Astrocyte of the hippocampus (primary cell): ENCODE results near the gene SOX9.
"Not testable (repeated sequence)": the region's sequence is repeated elsewhere in the genome, so short reads cannot be mapped to it uniquely, and the experiment has no call there.

Experiments used
- DNase-seq: peaks from one replicate; pipeline ENCODE4 v3.0.0; 2011; ENCODE audit warnings: low read depth, low spot score

SOX9 gene

DNA sequence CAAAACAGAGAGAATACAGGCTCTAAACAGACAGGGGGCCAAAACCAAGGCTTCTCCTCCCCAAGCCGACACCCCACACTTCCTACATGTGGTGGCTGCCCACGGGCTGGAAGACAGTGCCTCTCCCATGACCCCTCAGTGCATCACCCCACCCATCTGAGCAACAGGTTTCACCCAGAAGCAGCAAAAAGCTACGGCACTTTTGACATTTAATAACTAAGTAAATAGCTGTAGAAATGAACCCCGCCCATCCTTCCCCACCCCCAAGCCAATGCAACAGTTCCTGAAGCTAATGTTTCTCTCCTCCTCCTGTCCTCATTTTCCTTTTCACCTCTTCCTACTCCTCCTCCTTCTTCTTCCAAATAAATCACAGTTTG is 9.9 kb upstream of the SOX9 start:
- no peak for DNase-seq

DNA sequence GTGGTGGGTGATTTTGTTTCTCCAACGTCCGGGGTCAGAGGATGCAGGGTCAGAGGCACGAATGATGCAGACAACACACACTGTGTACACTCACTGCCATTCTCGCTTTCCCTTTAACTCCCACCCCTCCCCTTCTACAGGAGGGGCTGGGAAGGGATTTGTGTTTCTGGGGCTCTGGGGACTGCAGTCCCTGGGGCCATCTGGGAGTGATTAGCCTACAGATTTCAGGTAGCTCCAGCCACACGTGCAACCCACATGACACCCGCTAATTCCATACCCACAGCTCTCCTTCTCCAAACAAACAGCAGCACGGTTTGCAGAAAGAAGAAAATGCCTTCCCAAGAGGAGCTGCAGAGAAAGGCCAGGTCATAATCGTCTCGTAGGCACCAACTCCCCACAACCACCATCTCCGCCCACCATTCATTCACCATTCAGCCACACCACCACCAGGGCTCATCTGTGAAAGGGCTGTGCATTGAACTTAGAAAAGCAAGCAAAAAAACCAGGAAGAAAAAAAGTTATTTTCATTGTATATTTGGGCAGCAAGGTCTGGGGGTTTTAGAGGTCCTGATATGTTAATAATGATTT is 9.4 kb upstream of the SOX9 start:
- DNase-seq = no peak

DNA sequence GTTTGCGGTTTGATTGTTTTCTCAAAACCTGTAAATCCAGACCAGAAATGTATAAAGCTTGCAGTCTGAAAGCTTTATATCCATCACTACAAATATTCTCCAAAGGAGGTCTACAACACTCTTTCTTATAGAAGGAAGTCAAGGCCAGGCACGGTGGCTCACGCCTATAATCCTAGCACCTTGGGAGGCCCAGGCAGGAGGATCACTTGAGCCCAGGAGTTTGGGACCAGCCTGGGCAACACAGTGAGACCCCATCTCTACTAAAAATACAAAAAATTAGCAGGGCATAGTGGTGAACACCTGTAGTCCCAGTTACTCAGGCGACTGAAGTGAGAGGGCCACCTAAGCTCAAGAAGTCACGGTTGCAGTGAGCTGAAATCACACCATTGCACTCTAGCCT is 8.9 kb upstream of the SOX9 start:
- DNase-seq = not testable (repeated sequence)

DNA sequence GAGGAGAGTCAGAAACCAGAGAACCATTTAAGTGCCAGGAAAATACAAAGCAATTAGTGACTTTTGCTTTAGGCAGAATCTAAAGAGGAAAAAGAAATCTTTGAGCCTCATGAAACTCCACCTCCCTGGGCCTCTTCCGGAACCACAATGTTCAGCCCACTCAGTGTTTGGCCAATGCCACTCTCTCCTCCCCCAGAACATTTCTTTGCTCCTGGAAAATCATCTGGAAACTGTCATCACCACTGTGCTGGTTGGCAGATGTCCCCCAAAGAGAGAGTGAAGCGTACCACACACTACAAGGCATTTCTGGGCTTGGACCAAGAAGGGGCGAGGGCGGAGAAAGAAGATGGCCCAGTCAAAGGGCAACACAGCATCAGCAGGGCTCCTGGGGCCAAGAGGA is 7.1 kb upstream of the SOX9 start:
- DNase-seq = no peak

DNA sequence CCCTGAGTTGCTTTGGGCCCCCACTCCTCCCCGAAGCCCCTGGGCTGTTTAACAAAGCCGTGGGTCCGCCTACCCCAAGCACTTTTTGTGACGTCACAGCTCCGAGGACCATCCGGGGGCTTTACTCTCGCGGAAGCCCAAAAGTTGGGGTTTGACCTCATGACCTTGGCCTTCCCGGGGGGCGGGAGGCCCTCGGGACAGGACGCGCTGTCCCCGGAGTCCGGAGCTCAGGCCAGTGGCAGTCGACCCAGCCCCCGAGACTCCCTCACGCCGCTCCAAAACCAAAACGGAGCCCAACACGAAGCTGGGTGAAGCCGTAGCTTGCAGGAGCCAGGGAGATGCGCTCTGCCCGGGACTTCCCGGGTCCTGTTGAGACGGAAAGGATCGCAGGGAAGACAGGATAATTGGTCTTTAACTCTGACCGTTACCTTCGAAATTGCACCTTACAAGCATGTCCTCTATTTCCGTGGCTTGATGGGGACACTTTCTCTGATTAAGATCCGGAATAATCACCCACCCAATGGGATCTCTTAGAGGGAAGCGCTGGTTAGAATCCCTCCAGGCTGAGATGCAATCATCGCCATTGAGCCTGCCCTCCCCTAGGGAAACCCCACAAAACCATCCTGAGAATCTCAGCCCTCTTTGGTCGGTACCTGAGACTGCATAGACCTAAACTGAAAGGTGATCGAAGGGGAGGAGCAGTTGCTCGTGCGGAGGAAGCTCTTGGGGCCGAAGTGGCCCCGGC is 4.9 kb upstream of the SOX9 start:
- peak; percentile 25 for DNase-seq

DNA sequence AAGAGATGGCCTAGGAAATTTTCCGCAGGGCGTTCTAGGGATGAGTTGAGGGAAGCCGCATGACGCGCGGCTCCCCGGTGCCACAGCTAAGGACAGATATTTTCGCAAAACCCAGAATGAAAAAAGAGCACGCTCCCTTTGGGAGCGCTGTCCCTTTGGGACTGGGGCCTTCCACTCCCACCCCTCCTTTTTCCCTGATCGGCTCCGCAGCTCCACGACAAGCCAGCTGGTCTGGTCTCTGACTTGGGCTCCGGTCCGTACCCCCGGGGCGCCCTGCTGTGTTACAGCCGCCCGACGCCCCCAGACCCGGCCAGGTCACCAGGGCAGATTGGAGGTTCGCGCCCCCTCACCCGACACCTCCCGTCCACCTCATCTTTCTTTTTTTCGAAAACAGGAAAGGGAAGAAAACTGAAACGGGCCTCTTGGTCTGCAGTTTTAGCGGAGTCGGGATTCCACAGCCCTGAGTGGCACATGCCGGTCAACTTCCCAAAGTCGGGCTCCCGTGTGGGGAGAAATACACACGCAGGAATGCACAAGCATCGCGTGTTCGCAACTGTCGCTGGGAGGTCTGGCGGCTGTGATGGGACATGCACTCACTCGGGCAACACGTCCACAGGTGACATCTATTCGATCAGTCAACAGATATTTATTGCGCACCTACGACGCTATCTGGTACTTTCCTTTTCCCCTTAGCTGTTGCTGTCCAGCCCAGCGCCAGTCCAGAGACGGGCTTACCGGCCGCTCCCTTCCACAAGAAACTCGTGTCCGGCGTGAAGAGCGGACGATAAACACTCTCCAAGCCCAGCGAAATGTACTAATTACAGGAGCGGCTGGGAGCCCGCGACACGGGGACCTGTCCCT is 3.9 kb upstream of the SOX9 start:
- peak; percentile 76 for DNase-seq

DNA sequence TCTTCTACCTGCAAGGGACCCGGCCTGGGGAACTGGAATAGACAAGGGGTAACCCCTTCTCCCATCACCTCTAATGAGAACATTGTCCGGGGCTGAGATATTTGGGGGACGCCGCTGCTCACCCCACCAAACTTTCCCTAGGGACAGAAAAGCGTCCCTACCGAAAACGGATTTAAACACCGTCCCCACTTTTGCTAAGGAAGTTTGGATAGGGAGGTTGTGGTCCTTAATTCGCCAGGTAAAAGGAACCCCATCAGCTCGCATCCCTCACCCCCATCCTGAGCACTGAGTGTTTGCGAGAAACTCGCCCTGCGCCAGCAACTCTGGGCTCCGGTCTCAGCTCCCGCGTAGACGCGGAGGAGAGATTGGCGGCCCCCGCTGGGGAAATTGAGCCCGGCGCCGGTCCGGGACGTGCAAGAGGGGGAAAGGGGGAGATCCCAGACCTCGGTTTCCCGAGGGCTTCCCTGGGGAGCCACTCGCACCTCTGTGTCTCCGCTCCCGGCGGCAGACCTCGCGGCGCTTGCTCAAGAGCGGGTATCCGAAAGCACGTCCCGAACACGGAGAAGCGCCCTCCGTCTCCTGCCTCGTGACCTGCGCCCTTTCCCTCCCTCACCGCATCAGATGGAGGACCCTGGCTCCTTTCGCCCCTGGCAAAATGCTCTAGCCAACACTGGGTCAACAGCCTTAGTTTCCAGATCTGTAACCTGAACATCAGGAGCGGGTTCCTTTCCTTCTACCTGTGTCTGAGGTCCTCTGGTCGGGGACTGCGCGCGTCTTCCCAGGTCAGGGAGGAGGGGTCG is 3.1 kb upstream of the SOX9 start:
- peak; percentile 65 for DNase-seq

DNA sequence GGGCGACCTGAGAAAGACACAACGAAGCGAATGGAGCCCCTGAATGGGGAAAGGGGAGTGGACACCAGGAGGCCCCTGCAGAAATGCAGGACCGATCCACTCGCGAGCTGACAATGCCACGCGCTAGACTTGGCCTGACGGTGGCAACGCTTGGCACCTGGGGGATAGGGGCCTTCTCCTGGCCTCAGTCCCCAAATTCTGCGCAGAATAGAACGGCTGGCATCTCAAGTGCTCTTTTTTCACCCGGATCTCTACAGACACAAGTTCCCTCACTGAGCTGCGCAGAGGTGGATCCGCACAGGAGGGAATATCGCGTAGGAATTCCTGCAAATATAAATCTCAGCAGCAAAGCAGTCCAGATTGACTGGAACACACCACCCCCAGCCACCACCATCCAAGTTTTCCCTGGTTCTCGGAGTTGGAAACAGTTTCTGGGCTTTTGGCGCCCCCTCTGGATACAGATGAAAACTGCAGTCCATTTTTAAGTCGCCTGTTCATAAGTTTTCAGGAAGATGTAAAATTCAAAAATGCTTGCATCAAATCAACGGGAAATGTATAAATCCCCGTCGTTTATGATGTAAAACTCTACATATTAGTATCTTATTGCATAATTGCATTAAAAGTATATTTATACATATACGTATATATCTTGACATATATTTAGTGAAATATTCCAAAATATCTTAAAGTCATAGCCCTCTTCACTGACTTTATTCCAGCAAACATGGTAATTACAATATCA is 2.3 kb upstream of the SOX9 start:
- DNase-seq = peak; percentile 95

DNA sequence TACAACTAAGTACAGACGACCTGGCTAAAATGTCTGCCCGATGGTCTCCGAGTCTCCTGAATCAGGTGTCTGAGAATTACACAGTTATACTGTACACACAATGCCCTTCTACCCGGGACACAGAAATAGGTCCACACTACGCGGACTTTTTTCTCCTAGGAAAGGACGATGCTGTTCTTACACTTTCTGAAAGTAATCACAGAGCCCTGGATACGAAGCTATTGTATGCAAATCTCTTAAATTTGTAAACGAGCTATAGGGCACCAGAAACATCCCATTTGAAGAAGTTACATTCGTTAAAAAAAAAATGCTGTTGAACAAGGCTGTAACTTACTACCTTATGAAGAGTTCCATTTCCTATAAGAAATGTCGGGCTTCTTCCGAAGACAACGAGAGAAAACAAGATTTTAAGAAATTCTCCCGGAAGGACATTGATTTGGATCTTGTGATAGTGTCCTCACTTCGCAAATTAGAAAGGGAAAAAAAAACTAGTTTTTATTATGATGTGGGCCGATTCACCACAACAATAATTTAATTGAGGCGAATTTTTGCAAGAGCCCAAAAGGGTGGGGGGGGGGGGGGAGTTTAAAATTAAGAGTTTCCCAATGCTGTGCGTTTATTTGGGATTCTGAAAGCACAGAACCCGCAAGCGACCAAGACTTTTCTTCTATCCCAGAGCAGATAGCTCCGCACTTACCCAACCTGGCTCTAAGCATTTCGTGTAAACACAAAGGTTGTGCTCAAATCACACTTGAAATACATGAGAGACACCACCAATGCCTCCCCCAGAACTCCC is 1.5 kb upstream of the SOX9 start:
- peak; percentile 31 for DNase-seq

DNA sequence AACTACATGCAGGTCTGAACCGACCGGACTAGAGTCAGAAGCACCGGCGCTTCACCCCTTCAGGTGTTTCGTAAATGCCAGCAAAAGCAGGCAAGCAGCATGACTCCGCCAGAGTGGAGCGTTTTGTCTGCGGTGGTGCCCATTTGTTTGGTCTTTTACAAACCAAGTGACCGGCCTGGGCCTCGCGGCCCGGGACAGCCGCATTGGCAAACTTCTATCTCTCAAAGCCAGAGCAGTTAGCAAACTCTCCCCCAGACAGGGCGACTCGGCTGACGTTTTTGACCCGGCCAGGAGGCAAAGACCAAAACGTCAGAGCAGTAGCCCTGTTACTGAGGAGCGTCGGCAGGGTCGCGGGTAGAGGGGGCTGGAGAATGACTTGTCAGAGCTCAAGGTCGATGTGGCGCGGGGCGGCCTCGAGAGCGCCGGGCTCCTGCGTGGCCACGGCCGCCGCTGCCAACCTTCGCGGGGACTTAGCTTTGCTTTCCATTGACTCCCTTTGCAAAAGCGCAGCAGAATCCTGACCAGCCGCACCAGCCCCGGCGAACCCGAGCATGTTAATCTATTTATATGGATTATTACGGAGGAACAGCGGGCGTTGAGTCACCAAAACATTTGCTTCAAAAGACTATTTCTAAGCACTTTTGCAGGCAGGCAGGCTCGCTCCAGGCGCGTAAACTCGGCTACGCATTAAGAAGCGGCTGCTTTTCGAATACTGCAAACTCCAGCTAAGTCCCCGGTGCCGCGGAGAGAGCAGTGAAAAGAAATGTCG is 763 bp upstream of the SOX9 start:
- DNase-seq = peak; percentile 84

DNA sequence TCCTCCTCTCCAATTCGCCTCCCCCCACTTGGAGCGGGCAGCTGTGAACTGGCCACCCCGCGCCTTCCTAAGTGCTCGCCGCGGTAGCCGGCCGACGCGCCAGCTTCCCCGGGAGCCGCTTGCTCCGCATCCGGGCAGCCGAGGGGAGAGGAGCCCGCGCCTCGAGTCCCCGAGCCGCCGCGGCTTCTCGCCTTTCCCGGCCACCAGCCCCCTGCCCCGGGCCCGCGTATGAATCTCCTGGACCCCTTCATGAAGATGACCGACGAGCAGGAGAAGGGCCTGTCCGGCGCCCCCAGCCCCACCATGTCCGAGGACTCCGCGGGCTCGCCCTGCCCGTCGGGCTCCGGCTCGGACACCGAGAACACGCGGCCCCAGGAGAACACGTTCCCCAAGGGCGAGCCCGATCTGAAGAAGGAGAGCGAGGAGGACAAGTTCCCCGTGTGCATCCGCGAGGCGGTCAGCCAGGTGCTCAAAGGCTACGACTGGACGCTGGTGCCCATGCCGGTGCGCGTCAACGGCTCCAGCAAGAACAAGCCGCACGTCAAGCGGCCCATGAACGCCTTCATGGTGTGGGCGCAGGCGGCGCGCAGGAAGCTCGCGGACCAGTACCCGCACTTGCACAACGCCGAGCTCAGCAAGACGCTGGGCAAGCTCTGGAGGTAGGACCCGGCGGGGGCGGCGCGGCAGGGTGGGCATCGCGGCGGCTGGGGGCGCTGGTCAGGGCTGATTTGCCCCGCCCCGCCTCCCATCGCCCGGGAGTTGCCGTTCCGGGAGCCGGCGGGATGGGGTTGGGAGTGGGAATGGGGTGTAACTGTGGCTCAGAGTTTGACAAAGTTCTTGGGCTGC is 567 bp downstream of the SOX9 start:
- DNase-seq = peak; percentile 83

DNA sequence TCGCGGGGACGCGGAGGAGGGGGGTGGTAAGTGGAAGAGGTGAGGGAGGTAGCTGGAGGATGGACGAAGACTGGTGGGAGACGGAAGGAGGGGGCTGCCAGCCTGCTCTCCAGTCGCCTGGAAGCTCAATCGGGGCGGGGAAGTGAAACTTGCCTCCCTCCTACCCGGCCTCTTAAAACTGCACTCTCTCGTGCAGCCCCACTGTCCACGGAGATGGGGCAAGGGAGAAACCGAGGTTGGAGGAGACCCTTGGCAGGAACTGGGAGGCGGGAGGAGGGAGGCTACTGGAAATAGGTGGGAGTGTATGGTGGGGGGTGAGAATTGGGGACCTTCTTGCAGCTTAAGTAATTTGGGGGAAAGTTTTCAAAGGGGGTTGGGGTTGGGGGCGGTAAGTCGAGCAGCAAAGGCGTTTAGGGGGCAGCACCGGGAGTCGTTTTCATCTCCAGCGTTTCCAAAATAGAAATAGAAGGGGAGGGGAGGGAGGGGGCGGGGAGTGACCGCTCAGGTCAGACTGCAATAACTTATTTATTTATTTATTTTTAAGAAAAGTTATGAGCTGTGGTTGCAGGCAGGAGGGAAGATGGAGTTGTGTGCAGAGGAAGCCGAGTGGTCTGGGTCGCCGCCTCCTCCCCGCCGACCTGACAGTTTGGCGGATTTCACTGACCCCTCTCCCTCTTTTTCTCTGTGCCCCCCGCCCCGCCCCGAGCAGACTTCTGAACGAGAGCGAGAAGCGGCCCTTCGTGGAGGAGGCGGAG is 1.4 kb downstream of the SOX9 start:
- DNase-seq = no peak

DNA sequence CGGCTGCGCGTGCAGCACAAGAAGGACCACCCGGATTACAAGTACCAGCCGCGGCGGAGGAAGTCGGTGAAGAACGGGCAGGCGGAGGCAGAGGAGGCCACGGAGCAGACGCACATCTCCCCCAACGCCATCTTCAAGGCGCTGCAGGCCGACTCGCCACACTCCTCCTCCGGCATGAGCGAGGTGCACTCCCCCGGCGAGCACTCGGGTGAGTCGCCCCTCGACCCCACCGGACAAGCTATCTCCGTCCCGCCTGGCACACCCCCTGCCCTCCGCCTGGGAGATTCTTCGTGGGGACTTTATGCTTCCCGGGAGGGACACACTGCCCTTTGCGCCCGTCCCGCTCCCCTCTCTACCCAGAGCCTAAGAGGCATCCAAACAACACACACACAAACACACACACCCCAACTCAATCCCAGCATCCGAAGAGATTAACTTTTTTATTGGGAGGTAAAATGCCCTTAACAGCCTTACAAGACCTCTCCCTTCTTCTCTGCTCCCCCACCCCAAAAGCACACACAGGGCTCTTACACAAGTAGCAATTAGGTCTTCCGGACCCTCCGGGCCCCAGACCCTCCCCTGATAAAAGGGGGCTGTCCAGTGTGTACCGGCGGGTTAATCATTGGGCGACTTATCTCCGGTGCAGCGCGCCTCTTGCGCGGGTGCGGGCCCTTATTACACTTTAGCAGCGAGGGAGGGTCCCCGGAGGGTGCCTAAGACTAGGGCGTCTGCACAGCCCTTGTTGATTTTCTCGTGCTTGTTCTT is 2.1 kb downstream of the SOX9 start:
- DNase-seq = peak; percentile 78

DNA sequence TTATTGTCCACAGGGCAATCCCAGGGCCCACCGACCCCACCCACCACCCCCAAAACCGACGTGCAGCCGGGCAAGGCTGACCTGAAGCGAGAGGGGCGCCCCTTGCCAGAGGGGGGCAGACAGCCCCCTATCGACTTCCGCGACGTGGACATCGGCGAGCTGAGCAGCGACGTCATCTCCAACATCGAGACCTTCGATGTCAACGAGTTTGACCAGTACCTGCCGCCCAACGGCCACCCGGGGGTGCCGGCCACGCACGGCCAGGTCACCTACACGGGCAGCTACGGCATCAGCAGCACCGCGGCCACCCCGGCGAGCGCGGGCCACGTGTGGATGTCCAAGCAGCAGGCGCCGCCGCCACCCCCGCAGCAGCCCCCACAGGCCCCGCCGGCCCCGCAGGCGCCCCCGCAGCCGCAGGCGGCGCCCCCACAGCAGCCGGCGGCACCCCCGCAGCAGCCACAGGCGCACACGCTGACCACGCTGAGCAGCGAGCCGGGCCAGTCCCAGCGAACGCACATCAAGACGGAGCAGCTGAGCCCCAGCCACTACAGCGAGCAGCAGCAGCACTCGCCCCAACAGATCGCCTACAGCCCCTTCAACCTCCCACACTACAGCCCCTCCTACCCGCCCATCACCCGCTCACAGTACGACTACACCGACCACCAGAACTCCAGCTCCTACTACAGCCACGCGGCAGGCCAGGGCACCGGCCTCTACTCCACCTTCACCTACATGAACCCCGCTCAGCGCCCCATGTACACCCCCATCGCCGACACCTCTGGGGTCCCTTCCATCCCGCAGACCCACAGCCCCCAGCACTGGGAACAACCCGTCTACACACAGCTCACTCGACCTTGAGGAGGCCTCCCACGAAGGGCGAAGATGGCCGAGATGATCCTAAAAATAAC is 3.0 kb downstream of the SOX9 start:
- DNase-seq = peak; percentile 57

DNA sequence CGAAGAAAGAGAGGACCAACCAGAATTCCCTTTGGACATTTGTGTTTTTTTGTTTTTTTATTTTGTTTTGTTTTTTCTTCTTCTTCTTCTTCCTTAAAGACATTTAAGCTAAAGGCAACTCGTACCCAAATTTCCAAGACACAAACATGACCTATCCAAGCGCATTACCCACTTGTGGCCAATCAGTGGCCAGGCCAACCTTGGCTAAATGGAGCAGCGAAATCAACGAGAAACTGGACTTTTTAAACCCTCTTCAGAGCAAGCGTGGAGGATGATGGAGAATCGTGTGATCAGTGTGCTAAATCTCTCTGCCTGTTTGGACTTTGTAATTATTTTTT is 3.6 kb downstream of the SOX9 start:
- DNase-seq = peak; percentile 51

DNA sequence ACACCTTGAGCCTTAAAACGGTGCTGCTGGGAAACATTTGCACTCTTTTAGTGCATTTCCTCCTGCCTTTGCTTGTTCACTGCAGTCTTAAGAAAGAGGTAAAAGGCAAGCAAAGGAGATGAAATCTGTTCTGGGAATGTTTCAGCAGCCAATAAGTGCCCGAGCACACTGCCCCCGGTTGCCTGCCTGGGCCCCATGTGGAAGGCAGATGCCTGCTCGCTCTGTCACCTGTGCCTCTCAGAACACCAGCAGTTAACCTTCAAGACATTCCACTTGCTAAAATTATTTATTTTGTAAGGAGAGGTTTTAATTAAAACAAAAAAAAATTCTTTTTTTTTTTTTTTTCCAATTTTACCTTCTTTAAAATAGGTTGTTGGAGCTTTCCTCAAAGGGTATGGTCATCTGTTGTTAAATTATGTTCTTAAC is 4.4 kb downstream of the SOX9 start:
- DNase-seq = peak; percentile 59
